ENCODE results near the gene CCNYL1.
"Not testable (repeated sequence)": the region's sequence is repeated elsewhere in the genome, so short reads cannot be mapped to it uniquely, and the experiment has no call there.

The CCNYL1 gene

GRCh38 chr2:207734636-207735512, 23.4 kb downstream of the CCNYL1 start:
- no peak for DNase-seq (ENCODE audit: low read depth)

GRCh38 chr2:207735513-207735859, 24.0 kb downstream of the CCNYL1 start:
- not testable (repeated sequence) for DNase-seq (ENCODE audit: low read depth)

- no peak for DNase-seq (ENCODE audit: low read depth)
These were observed 32.1 kb downstream of the CCNYL1 start for GRCh38 chr2:207743514-207743913.

GRCh38 chr2:207744050-207744449, 32.6 kb downstream of the CCNYL1 start:
- DNase-seq (ENCODE audit: low read depth), result no peak

GRCh38 chr2:207744451-207744850, 33.0 kb downstream of the CCNYL1 start:
- DNase-seq (ENCODE audit: low read depth), result no peak

GRCh38 chr2:207746131-207746530, 34.7 kb downstream of the CCNYL1 start:
- no peak for DNase-seq (ENCODE audit: low read depth)

GRCh38 chr2:207747653-207748560, 36.5 kb downstream of the CCNYL1 start:
- no peak for DNase-seq (ENCODE audit: low read depth)

- no peak for DNase-seq (ENCODE audit: low read depth)
These were observed 37.6 kb downstream of the CCNYL1 start for GRCh38 chr2:207748993-207749392.

GRCh38 chr2:207749873-207750272, 38.4 kb downstream of the CCNYL1 start:
- no peak for DNase-seq (ENCODE audit: low read depth)

- no peak for DNase-seq (ENCODE audit: low read depth)
These were observed 38.9 kb downstream of the CCNYL1 start for GRCh38 chr2:207750345-207750744.

- no peak for DNase-seq (ENCODE audit: low read depth)
These were observed 39.4 kb downstream of the CCNYL1 start for GRCh38 chr2:207750876-207751275.

- not testable (repeated sequence) for DNase-seq (ENCODE audit: low read depth)
These were observed 42.2 kb downstream of the CCNYL1 start for GRCh38 chr2:207753688-207754087.

- DNase-seq (ENCODE audit: low read depth), result no peak
These were observed 43.3 kb downstream of the CCNYL1 start for GRCh38 chr2:207754498-207755383.

GRCh38 chr2:207758025-207758424, 46.6 kb downstream of the CCNYL1 start:
- no peak for DNase-seq (ENCODE audit: low read depth)

GRCh38 chr2:207759890-207760289, 48.5 kb downstream of the CCNYL1 start:
- DNase-seq (ENCODE audit: low read depth), result no peak

GRCh38 chr2:207760453-207760852, 49.0 kb downstream of the CCNYL1 start:
- no peak for DNase-seq (ENCODE audit: low read depth)

- DNase-seq (ENCODE audit: low read depth), result not testable (repeated sequence)
These were observed 50.0 kb downstream of the CCNYL1 start for GRCh38 chr2:207761426-207761825.

GRCh38 chr2:207762146-207762545, 50.7 kb downstream of the CCNYL1 start:
- DNase-seq (ENCODE audit: low read depth), result no peak

- no peak for DNase-seq (ENCODE audit: low read depth)
These were observed 52.0 kb downstream of the CCNYL1 start for GRCh38 chr2:207763303-207763917.

- no peak for DNase-seq (ENCODE audit: low read depth)
These were observed 52.7 kb downstream of the CCNYL1 start for GRCh38 chr2:207764096-207764630.

- no peak for DNase-seq (ENCODE audit: low read depth)
These were observed 54.1 kb downstream of the CCNYL1 start for GRCh38 chr2:207765547-207765946.

Data from HS-27A (cell line).